Stimulated activated CD8-positive, alpha-beta memory T cell treated with anti-CD3 and anti-CD28 coated beads, Interleukin-12 subunit alpha, Interleukin-12 subunit beta, amount 100 ng/mL, for 24 hours (primary cell): ENCODE measurements around the gene PRKD2.
"Not testable (repeated sequence)": the region's sequence is repeated elsewhere in the genome, so short reads cannot be mapped to it uniquely, and the experiment has no call there.

Source experiments
- DNase-seq: peaks from one replicate; pipeline ENCODE4 v3.0.0-alpha.2; 2020; ENCODE audit errors: extremely low read depth

Gene PRKD2

GRCh38 chr19:46633130-46633529, 83.8 kb downstream of the PRKD2 start:
- DNase-seq: no peak

DNA sequence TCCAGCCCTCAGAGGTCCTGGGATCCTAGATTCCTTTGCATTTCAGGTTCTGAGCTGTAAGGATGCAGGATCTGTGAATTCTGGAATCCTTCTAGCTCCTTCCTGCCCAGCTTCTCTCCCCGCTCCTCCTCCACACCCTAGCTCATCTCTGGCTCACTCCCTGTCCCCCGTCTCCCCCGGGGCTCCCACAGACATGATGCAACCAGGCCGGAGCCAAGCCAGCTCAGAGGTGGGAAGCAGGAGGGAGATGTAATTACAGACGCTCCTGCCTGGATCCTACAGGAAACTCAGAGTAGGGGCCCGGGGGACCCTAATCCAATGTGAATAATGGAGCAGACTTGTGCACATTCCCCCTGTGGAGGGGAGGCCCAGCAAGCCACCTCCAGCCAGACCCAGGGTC, 85.4 kb downstream of the PRKD2 start:
- no peak for DNase-seq

DNA sequence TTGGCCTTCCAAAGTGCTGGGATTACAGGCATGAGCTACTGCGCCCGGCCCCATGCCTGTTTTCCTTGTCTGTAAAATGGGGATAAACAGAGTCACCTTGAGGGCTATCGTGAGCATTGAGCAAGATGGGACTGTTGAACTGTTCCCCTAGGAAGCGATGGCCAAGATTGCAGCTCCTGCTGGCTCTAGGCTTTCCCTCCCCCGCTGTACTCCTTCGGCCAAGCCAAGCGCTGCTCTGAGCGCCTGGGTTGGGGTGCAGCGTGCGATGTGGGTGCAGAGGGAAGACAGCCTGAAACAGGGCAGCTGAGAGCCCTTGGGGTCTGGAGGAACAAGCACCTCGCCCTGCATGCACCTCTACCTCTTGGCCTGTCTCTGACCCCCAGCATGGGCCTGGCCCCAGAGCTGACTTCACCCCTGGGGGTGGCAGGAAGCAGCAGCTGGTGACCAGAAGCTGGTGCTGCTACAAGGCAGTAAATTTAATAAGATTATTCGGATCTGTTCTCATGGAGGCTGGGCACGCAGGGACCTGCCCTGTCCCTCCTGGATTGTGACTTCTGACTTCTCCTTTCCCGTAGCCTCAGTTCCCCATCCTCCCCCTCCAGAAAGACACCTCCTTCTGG, 86.2 kb downstream of the PRKD2 start:
- DNase-seq: no peak

DNA sequence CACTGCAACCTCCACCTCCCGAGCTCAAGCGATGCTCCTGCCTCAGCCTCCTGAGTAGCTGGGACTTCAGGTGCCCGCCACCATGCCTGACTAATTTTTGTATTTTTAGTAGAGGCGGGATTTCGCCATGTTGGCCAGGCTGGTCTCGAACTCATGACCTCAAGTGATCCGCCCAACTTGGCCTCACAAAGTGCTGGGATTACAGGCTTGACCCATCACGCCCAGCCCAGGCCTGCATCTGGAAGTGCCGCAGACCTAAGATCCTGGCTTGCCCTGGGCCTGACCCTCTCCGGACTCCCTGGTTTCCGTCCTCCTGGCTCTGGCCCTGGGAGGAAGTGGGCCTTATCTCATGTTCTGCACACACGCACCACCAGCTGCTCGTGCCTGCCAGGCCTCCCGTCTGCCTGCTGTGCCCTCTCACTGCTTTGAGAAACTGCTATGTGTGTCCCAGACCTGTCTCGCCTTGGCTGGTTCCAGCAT, 87.3 kb downstream of the PRKD2 start:
- DNase-seq: no peak

- DNase-seq: not testable (repeated sequence)
Measured at GRCh38 chr19:46628970-46629369, 87.9 kb downstream of the PRKD2 start.

- DNase-seq: no peak
Measured at GRCh38 chr19:46626446-46626845, 90.5 kb downstream of the PRKD2 start.

GRCh38 chr19:46625731-46626130, 91.2 kb downstream of the PRKD2 start:
- no peak for DNase-seq

GRCh38 chr19:46624958-46625661, 91.8 kb downstream of the PRKD2 start, which contains the start of gene PTGIR:
PTGIR (minus strand) TSS chr19:46625089; CDS start chr19:46624225, 864 bp downstream.
- no peak for DNase-seq
